ENCODE results near the gene C13orf46. TPM values are rescaled to one million over a fixed set of nuclear protein-coding genes. Genes with fewer than 3 reads are reported as not detected.
"Not testable (repeated sequence)": the region's sequence is repeated elsewhere in the genome, so short reads cannot be mapped to it uniquely, and the experiment has no call there.

C13orf46 gene
- total RNA-seq, 1 experiment from 2014 or later: not detected

DNA sequence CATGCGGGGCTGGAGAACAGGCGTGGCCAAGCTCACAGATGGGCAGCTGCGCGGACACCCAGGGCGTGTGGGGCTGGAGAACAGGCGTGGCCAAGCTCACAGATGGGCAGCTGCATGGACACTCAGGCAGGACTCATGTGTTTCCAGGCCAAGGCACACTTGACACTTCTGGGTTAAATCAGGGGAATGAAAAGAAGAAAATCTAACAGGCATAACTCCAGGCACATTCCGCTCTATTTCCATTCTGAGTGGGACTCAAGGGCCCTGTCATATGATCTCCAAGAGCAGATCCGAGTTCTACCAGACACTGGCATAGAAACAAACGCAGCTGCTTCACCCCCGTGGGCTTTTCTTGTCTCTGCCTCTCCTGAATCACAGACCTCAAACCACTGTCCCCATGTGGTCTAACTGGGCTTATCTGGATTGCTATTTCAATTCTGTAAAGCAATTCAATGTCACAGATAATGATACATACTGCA is 17.4 kb upstream of the C13orf46 start:
- H3K4me3 Mint-ChIP-seq (ENCODE audit: unreplicated experiment): no peak overlapping the region
- Histone ChIP-seq H3K9me3 (no peaks in the 10 kb centered on the region), H3K27me3 (replicated peaks; ENCODE audit: control insufficient read depth, insufficient read depth, low read length) (no peaks in the 10 kb centered on the region), H3K4me3 (ENCODE audit: low read depth, low read length) (no peak overlapping the region), H3K36me3 (ENCODE audit: control insufficient read depth, insufficient read depth, low read length) (no peaks in the 10 kb centered on the region), H3K4me1 (no peaks in the 10 kb centered on the region)
- no peak overlapping the region for H3K27ac Mint-ChIP-seq (ENCODE audit: unreplicated experiment)
- BruUV-seq (replicated peaks): no TSS peak
- DNase-seq: no peak
- H3K36me3 Mint-ChIP-seq (ENCODE audit: insufficient read depth, unreplicated experiment): no peaks in the 10 kb centered on the region
- TF ChIP-seq, protein P1, sequence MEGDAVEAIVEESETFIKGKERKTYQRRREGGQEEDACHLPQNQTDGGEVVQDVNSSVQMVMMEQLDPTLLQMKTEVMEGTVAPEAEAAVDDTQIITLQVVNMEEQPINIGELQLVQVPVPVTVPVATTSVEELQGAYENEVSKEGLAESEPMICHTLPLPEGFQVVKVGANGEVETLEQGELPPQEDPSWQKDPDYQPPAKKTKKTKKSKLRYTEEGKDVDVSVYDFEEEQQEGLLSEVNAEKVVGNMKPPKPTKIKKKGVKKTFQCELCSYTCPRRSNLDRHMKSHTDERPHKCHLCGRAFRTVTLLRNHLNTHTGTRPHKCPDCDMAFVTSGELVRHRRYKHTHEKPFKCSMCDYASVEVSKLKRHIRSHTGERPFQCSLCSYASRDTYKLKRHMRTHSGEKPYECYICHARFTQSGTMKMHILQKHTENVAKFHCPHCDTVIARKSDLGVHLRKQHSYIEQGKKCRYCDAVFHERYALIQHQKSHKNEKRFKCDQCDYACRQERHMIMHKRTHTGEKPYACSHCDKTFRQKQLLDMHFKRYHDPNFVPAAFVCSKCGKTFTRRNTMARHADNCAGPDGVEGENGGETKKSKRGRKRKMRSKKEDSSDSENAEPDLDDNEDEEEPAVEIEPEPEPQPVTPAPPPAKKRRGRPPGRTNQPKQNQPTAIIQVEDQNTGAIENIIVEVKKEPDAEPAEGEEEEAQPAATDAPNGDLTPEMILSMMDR (IDR thresholded peaks at IDR 0.05; ENCODE audit: insufficient read depth in 1 of 2, low read depth in 1 of 2, low read length in 1 of 2, severe bottlenecking in 1 of 2, unreplicated experiment in 1 of 2): no peak
- H3K4me1 Mint-ChIP-seq (ENCODE audit: low read depth, unreplicated experiment): no peaks in the 10 kb centered on the region
- intact Hi-C loops (cut with micrococcal nuclease; ENCODE audit: unreplicated experiment): no loop called here
- peaks cover 22% of the 10 kb centered on the region for H3K9me3 Mint-ChIP-seq (ENCODE audit: unreplicated experiment)
- ChIA-PET CTCF (no interaction called here), POLR2A (no interaction called here)
- H3K27me3 Mint-ChIP-seq (ENCODE audit: insufficient read depth, unreplicated experiment): peaks cover 2% of the 10 kb centered on the region

DNA sequence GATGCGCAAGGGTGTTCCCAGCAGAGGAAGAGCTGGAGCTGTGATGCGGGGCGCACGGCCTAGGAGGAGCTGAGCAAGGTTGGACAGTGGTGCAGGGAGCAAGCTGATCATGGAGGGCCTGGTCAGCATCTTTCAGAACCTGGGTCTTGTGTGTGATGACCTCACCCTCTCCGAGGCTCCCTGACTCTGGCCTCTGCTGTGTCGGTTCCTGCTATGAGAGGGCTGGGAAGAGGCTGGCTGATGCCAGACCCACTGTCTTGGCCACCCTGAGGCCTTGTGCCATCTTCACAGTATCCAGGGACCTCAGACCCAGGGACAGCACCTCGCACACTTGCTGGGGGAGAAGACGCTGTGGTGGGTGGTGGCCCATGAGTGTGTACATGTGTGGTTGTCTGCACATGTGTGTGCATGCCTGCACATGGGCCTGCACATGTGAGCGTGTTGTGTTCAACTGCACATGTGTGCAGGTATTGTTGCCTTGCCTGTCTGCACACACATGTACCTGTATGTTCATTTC is 16.5 kb upstream of the C13orf46 start:
- no peak overlapping the region for H3K4me3 Mint-ChIP-seq (ENCODE audit: unreplicated experiment)
- CTCF ChIA-PET: no interaction called here
- Histone ChIP-seq H3K27me3 (replicated peaks; ENCODE audit: control insufficient read depth, insufficient read depth, low read length) (no peaks in the 10 kb centered on the region), H3K9me3 (no peaks in the 10 kb centered on the region), H3K4me3 (ENCODE audit: low read depth, low read length) (no peak overlapping the region), H3K4me1 (no peaks in the 10 kb centered on the region), H3K36me3 (ENCODE audit: control insufficient read depth, insufficient read depth, low read length) (no peaks in the 10 kb centered on the region)
- intact Hi-C loops (cut with micrococcal nuclease; ENCODE audit: unreplicated experiment): no loop called here
- no TSS peak for BruUV-seq (replicated peaks)
- no peaks in the 10 kb centered on the region for H3K4me1 Mint-ChIP-seq (ENCODE audit: low read depth, unreplicated experiment)
- H3K36me3 Mint-ChIP-seq (ENCODE audit: insufficient read depth, unreplicated experiment): no peaks in the 10 kb centered on the region
- POLR2A ChIA-PET: no interaction called here
- peaks cover 22% of the 10 kb centered on the region for H3K9me3 Mint-ChIP-seq (ENCODE audit: unreplicated experiment)
- no peak overlapping the region for H3K27ac Mint-ChIP-seq (ENCODE audit: unreplicated experiment)
- no peak for DNase-seq
- TF ChIP-seq, protein P1 (IDR thresholded peaks at IDR 0.05; ENCODE audit: insufficient read depth in 1 of 2, low read depth in 1 of 2, low read length in 1 of 2, severe bottlenecking in 1 of 2, unreplicated experiment in 1 of 2): no peak
- peaks cover 2% of the 10 kb centered on the region for H3K27me3 Mint-ChIP-seq (ENCODE audit: insufficient read depth, unreplicated experiment)

DNA sequence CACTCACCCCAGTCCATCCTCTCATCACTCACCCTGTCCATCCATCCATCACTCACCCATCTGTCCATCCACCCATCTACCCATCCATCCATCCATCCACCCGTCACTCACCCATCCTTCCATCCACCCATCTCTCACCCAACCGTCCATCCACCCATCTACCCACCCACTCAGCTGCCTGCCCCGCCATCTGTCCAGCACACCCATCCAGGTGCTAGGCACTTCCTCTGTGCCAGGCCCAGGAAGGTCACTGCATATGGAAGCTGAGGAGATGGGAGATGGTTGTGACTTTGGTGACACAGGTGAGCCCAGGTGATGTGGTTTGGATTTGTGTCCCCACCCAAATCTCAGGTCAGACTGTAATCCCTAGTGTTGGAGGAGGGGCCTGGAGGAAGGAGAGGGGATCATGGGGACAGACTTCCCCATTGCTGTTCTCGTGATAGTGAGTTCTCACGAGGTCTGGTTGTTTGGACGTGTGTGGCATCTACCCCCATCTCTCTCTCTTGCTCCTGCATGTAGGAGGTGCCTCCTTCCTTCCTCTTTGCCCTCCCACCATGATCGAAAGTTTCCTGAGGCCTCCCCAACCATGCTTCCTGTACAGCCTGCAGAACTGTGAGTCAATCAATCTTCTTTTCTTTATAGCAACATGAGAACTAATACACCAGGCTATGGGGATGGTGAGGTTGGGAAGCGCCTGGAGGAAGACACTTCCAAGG is 15.9 kb upstream of the C13orf46 start:
- TF ChIP-seq, protein P1 (IDR thresholded peaks at IDR 0.05; ENCODE audit: insufficient read depth in 1 of 2, low read depth in 1 of 2, low read length in 1 of 2, severe bottlenecking in 1 of 2, unreplicated experiment in 1 of 2): no peak
- H3K9me3 Mint-ChIP-seq (ENCODE audit: unreplicated experiment): peaks cover 22% of the 10 kb centered on the region
- no peak overlapping the region for H3K4me3 Mint-ChIP-seq (ENCODE audit: unreplicated experiment)
- ChIA-PET POLR2A (no interaction called here), CTCF (no interaction called here)
- H3K4me1 Mint-ChIP-seq (ENCODE audit: low read depth, unreplicated experiment): no peaks in the 10 kb centered on the region
- no peak for DNase-seq
- Histone ChIP-seq H3K4me1 (no peaks in the 10 kb centered on the region), H3K9me3 (no peaks in the 10 kb centered on the region), H3K27me3 (replicated peaks; ENCODE audit: control insufficient read depth, insufficient read depth, low read length) (no peaks in the 10 kb centered on the region), H3K4me3 (ENCODE audit: low read depth, low read length) (no peak overlapping the region), H3K36me3 (ENCODE audit: control insufficient read depth, insufficient read depth, low read length) (no peaks in the 10 kb centered on the region)
- no peaks in the 10 kb centered on the region for H3K36me3 Mint-ChIP-seq (ENCODE audit: insufficient read depth, unreplicated experiment)
- H3K27ac Mint-ChIP-seq (ENCODE audit: unreplicated experiment): no peak overlapping the region
- BruUV-seq (replicated peaks): no TSS peak
- peaks cover 2% of the 10 kb centered on the region for H3K27me3 Mint-ChIP-seq (ENCODE audit: insufficient read depth, unreplicated experiment)
- intact Hi-C loops (cut with micrococcal nuclease; ENCODE audit: unreplicated experiment): no loop called here

DNA sequence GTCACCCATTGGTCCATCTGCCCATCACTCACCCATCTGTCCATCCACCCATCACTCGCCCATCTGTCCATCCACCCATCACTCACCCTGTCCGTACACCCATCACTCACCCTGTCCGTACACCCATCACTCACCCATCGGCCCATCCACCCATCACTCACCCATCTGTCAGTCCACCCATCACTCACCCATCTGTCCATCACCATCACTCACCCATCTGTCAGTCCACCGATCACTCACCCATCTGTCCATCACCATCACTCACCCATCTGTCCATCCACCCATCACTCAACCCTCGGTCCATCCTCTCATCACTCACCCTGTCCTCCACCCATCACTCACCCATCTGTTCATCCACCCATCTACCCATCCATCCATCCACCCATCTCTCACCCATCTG is 15.0 kb upstream of the C13orf46 start:
- H3K36me3 Mint-ChIP-seq (ENCODE audit: insufficient read depth, unreplicated experiment); H3K36me3 ChIP-seq (ENCODE audit: control insufficient read depth, insufficient read depth, low read length); POLR2A ChIA-PET; H3K4me3 ChIP-seq (ENCODE audit: low read depth, low read length); BruUV-seq (replicated peaks); H3K27me3 ChIP-seq (replicated peaks; ENCODE audit: control insufficient read depth, insufficient read depth, low read length); H3K4me3 Mint-ChIP-seq (ENCODE audit: unreplicated experiment); H3K9me3 ChIP-seq; H3K4me1 ChIP-seq; CTCF ChIA-PET; H3K27me3 Mint-ChIP-seq (ENCODE audit: insufficient read depth, unreplicated experiment); H3K27ac Mint-ChIP-seq (ENCODE audit: unreplicated experiment); DNase-seq; H3K4me1 Mint-ChIP-seq (ENCODE audit: low read depth, unreplicated experiment); intact Hi-C loops (cut with micrococcal nuclease; ENCODE audit: unreplicated experiment): not testable (repeated sequence)
- H3K9me3 Mint-ChIP-seq (ENCODE audit: unreplicated experiment): peaks cover 22% of the 10 kb centered on the region
